GM12878 (cell line): ENCODE measurements around the gene PRKCE. TPM values are rescaled to one million over a fixed set of nuclear protein-coding genes. Genes with fewer than 3 reads are reported as not detected.

ENCODE experiments used
- ATAC-seq: fragments of 200-7000 bp; cut with Tn5 transposase; 3 replicates; pipeline ENCODE4 v1.9.1; 2020; ENCODE audit warnings: mild to moderate bottlenecking, moderate library complexity
- BruUV-seq: library from RNA; stranded (reverse); fragments of 400-500 nt; replicated peaks from 2 replicates; lab custom pipeline; 2021; lab: Mats Ljungman, UMichigan
- CTCF ChIA-PET: fragments of 300-600 bp; sonication (Branson Sonifier 250); formaldehyde crosslinking; extraction: SDS; loops from one replicate; lab custom pipeline; 2021; ENCODE audit warnings: inconsistent platforms; lab: Yijun Ruan, JAX
- POLR2A ChIA-PET: fragments of 350-600 bp; formaldehyde crosslinking; extraction: SDS; loops from one replicate; lab custom pipeline; 2021; ENCODE audit warnings: inconsistent platforms; lab: Charles Lee
- RAD21 ChIA-PET: fragments of 300-600 bp; sonication (Branson Sonifier 250); formaldehyde crosslinking; loops from one replicate; lab custom pipeline; 2023; ENCODE audit warnings: antibody characterized with exemption; ENCODE audit not compliant: unreplicated experiment; lab: Charles Lee
- SMC1A ChIA-PET: fragments of 300-600 bp; sonication (Branson Sonifier 250); formaldehyde crosslinking; loops from one replicate; lab custom pipeline; 2023; ENCODE audit not compliant: unreplicated experiment, uncharacterized antibody; lab: Charles Lee
- DNase-seq: peaks from one replicate; pipeline ENCODE4 v3.0.0-alpha.2; 2011; ENCODE audit warnings: low read depth, low spot score
- FAIRE-seq: peaks from 3 replicates; lab custom pipeline; 2011; peaks lifted over from hg19 to GRCh38; lab: Jason Lieb, UNC
- H2AFZ ChIP-seq: 2 replicates; pipeline ENCODE4 v1.6.0; 2011; ENCODE audit warnings: low read depth, low read length, control low read depth; ENCODE audit not compliant: control insufficient read depth
- H3K27ac ChIP-seq: 2 replicates; pipeline ENCODE4 v1.5.1; 2011; ENCODE audit warnings: control low read depth; ENCODE audit not compliant: control insufficient read depth, insufficient read depth
- H3K27me3 ChIP-seq, 2 experiments: replicated peaks in 1 of 2; 2 replicates each; pipeline versions ENCODE4 v1.6.0 to v1.6.1; 2011; ENCODE audit warnings: low read length in 1 of 2; ENCODE audit not compliant: control insufficient read depth in 2 of 2, insufficient read depth in 2 of 2
- H3K36me3 ChIP-seq, 2 experiments: 2 replicates each; pipeline ENCODE4 v1.5.1; 2011; ENCODE audit warnings: low read length in 1 of 2; ENCODE audit not compliant: control insufficient read depth in 2 of 2, insufficient read depth in 2 of 2
- H3K4me1 ChIP-seq: 2 replicates; pipeline ENCODE4 v1.6.1; 2011; ENCODE audit warnings: mild to moderate bottlenecking, low read length, moderate library complexity, mixed read lengths; ENCODE audit not compliant: control insufficient read depth, insufficient read depth
- H3K4me2 ChIP-seq: 2 replicates; pipeline ENCODE4 v1.6.0; 2011; ENCODE audit warnings: control low read depth; ENCODE audit not compliant: control insufficient read depth, insufficient read depth
- H3K4me3 ChIP-seq: fragments of 200-600 bp; sonication (generic); 2 replicates; pipeline ENCODE4 v1.5.1; 2016
- H3K79me2 ChIP-seq: 2 replicates; pipeline ENCODE4 v1.6.0; 2011; ENCODE audit warnings: low read length; ENCODE audit not compliant: control insufficient read depth, insufficient read depth
- H3K9ac ChIP-seq: 2 replicates; pipeline ENCODE4 v1.8.0; 2011; ENCODE audit warnings: low read length, control low read depth, mixed read lengths; ENCODE audit not compliant: control insufficient read depth, insufficient read depth
- H3K9me3 ChIP-seq: replicated peaks from 3 replicates; pipeline ENCODE4 v1.5.1; 2011; ENCODE audit warnings: mild to moderate bottlenecking, low read length; ENCODE audit not compliant: control insufficient read depth, insufficient read depth
- H4K20me1 ChIP-seq: 2 replicates; pipeline ENCODE4 v1.6.0; 2011; ENCODE audit not compliant: control insufficient read depth, insufficient read depth
- ATF3 ChIP-seq: IDR thresholded peaks from 2 replicates; pipeline ENCODE4 v1.6.1; 2011; ENCODE audit warnings: low read depth, mild to moderate bottlenecking, low read length, moderate library complexity, borderline replicate concordance; ENCODE audit errors: extremely low read depth
- BCL3 ChIP-seq: IDR thresholded peaks from 2 replicates; pipeline ENCODE4 v1.6.1; 2011; ENCODE audit warnings: borderline replicate concordance, low read depth, mild to moderate bottlenecking, moderate library complexity, low read length; ENCODE audit not compliant: insufficient read depth, poor library complexity, severe bottlenecking
- BRCA1 ChIP-seq: IDR thresholded peaks from 2 replicates; pipeline ENCODE4 v1.6.1; 2011; ENCODE audit warnings: low read depth, low read length, improper control_type of control experiment
- CHD1 ChIP-seq: IDR thresholded peaks from 2 replicates; pipeline ENCODE4 v1.6.1; 2012; ENCODE audit warnings: low read depth, low read length, improper control_type of control experiment
- DPF2 ChIP-seq: fragments of 450-650 bp; IDR thresholded peaks from 2 replicates; pipeline ENCODE4 v1.6.1; 2017; ENCODE audit warnings: mild to moderate bottlenecking
- EZH2 ChIP-seq: IDR thresholded peaks from 2 replicates; pipeline ENCODE4 v1.6.1; 2012; ENCODE audit warnings: low read depth, mild to moderate bottlenecking, control low read depth, inconsistent platforms, low read length, borderline replicate concordance; ENCODE audit not compliant: control insufficient read depth
- FOXM1 ChIP-seq: IDR thresholded peaks from 2 replicates; pipeline ENCODE4 v1.6.1; 2012; ENCODE audit warnings: low read depth, mild to moderate bottlenecking, inconsistent platforms, low read length, moderate library complexity
- HDAC2 ChIP-seq: fragments of 200-600 bp; sonication (generic); IDR thresholded peaks from 2 replicates; pipeline ENCODE4 v1.6.1; 2017
- HDGF ChIP-seq: fragments of 450-650 bp; IDR thresholded peaks from 2 replicates; pipeline ENCODE4 v1.6.1; 2016; ENCODE audit warnings: antibody characterized with exemption
- IKZF1 ChIP-seq: fragments of 450-650 bp; conservative IDR thresholded peaks from 2 replicates; pipeline ENCODE4 v1.6.1; 2017; ENCODE audit warnings: antibody characterized with exemption, mild to moderate bottlenecking
- KDM1A ChIP-seq: fragments of 200-600 bp; sonication (generic); IDR thresholded peaks from 2 replicates; pipeline ENCODE4 v1.6.1; 2016; ENCODE audit warnings: borderline replicate concordance
- NR2C1 ChIP-seq: fragments of 450-650 bp; IDR thresholded peaks from 2 replicates; pipeline ENCODE4 v1.6.1; 2017; ENCODE audit warnings: antibody characterized with exemption, mild to moderate bottlenecking, moderate library complexity
- NRF1 ChIP-seq: conservative IDR thresholded peaks from 2 replicates; pipeline ENCODE4 v1.6.1; 2011; ENCODE audit warnings: mild to moderate bottlenecking, low read depth, low read length, improper control_type of control experiment
- PAX5 ChIP-seq: IDR thresholded peaks from 2 replicates; pipeline ENCODE4 v1.6.1; 2011; ENCODE audit warnings: low read depth, low read length, borderline replicate concordance
- RAD21 ChIP-seq: IDR thresholded peaks from 2 replicates; pipeline ENCODE4 v1.6.1; 2011; ENCODE audit warnings: mild to moderate bottlenecking, low read depth, low read length, moderate library complexity; ENCODE audit not compliant: insufficient read depth
- RELB ChIP-seq: fragments of 450-650 bp; IDR thresholded peaks from 2 replicates; pipeline ENCODE4 v1.6.1; 2017; ENCODE audit warnings: low read depth, mild to moderate bottlenecking, moderate library complexity
- SMAD1 ChIP-seq: fragments of 450-650 bp; IDR thresholded peaks from 2 replicates; pipeline ENCODE4 v1.6.1; 2018; ENCODE audit warnings: mild to moderate bottlenecking, low read depth; ENCODE audit not compliant: partially characterized antibody
- SRF ChIP-seq, 2 experiments: IDR thresholded peaks; 2 replicates each; pipeline ENCODE4 v1.6.1; 2011; ENCODE audit warnings: low read depth in 2 of 2, low read length in 2 of 2, mild to moderate bottlenecking in 1 of 2, moderate library complexity in 1 of 2
- ZNF384 ChIP-seq: IDR thresholded peaks from 2 replicates; pipeline ENCODE4 v1.6.1; 2012; ENCODE audit warnings: low read depth, mild to moderate bottlenecking, low read length, improper control_type of control experiment, borderline replicate concordance
- whole genome bisulfite sequencing: methylation state at CpG from one replicate; pipeline ENCODE4 v1.1.6; 2016; ENCODE audit warnings: low lambda C conversion rate; ENCODE audit not compliant: insufficient replicate concordance, insufficient coverage; ENCODE audit errors: missing lambda C conversion rate; 5-methylcytosine and 5-hydroxymethylcytosine counted together
- in situ Hi-C: fragments of 300-500 bp; cut with MboI; formaldehyde crosslinking; loops from 9 replicates; pipeline ENCODE4 v1.14.3; 2018; ENCODE audit warnings: mixed read lengths
- intact Hi-C: fragments of 100-400 bp; cut with micrococcal nuclease; formaldehyde crosslinking; loops from one replicate; pipeline ENCODE4 v1.14.2; 2022; ENCODE audit not compliant: unreplicated experiment
- polyA plus RNA-seq, 11 experiments: library from polyadenylated mRNA; depleted of rRNA in 4 of 11; unstranded in 6 of 11; stranded (reverse) in 5 of 11; fragments of >200 nt; fragmentation: Nextera tagmentation in 4 of 11; fragmentation: Illumina TruSeq in 1 of 11; extraction: Ambion mirVana in 4 of 11; extraction: Trizol in 1 of 11; gene quantifications; 1 replicate in 1 of 11; 2 replicates in 10 of 11; pipeline versions ENCODE4 v1.2.1 to v1.2.3, GENCODE V29; 2011 to 2016; ENCODE audit warnings: inconsistent platforms in 2 of 11, missing spikeins in 2 of 11, low read depth in 1 of 11
- total RNA-seq, 4 experiments: library from RNA; depleted of rRNA in 3 of 4; stranded (reverse); fragments of >200 nt in 3 of 4; fragmentation: Illumina TruSeq in 1 of 4; extraction: Trizol in 1 of 4; gene quantifications; 2 replicates each; pipeline versions ENCODE4 v1.2.1 to v1.2.3, GENCODE V29; 2013 to 2021

Gene PRKCE
- total and polyA plus RNA-seq, 10 of the 15 experiments (the other 5 are each of a cell fraction or from before 2014, with no cell fraction given): 2.6 to 28.2 (median 11.3) TPM

DNA sequence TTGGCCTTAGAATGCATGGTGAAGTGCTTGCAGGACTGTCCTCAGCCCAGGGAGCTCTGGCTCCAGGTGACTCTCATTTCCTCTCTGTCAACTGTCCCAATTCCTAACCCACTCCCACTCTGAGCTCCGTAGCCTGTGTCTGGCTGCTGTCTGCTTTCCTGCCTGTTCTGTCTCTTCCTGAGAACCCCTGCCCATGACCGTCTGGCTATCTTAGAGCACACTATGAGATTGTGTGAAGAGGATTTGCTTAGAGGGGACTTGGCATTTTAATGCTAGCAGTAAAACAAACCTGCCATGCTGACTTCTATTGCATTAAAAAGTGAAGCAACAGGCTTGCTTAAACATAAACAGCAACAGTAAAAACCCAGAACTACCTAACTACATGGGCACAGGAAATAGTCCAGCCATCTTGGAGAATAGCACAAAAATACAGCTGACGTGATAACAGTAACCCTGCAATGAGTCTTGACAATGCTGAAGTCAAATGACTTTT lies 234.7 kb downstream of the PRKCE start:
- ChIA-PET CTCF (interaction anchor here (0.9 to 1.6 kb wide), 4 partner anchors 16 to 105 kb away, joined by 3 to 6 read pairs (median 4); no protein-coding TSS in a partner anchor), RAD21 (interaction anchor here (4.5 to 6.3 kb wide), 4 partner anchors 19 to 49 kb away, joined by 22 to 100 read pairs (median 60); no protein-coding TSS in a partner anchor), SMC1A (interaction anchor here (0.9 to 11.4 kb wide), 8 partner anchors 11 to 47 kb away, joined by 3 to 224 read pairs (median 26); no protein-coding TSS in a partner anchor), POLR2A (interaction anchor here (1.0 to 3.2 kb wide), 3 partner anchors 11 to 45 kb away, joined by 4 to 18 read pairs (median 8); no protein-coding TSS in a partner anchor)
- no TSS peak for BruUV-seq
- TF ChIP-seq BRCA1 (no peak), IKZF1 (no peak), CHD1 (no peak), SMAD1 (no peak), SRF (IDR thresholded peaks at IDR 0.05; ENCODE audit: low read depth in 2 of 2, low read length in 2 of 2) (no peak), ATF3 (no peak), RAD21 (no peak), NRF1 (no peak), FOXM1 (no peak), PAX5 (no peak), ZNF384 (no peak), DPF2 (no peak), HDAC2 (no peak), EZH2 (no peak), HDGF (no peak), RELB (no peak), BCL3 (no peak), NR2C1 (no peak), KDM1A (no peak)
- peaks cover 50% of the 10 kb centered on the region for H3K4me1 ChIP-seq
- no peak overlapping the region for H2AFZ ChIP-seq
- in situ Hi-C loops (no loop called here), intact Hi-C loops (no loop called here)
- WGBS: 89% methylated on average over 3 of the region's 3 CpGs
- no peaks in the 10 kb centered on the region; the same call in 2 of the 3 replicates for H3K9me3 ChIP-seq
- H4K20me1 ChIP-seq: no peaks in the 10 kb centered on the region
- H3K27ac ChIP-seq: no peak overlapping the region
- no peak overlapping the region for H3K4me3 ChIP-seq
- peaks cover 1% of the 10 kb centered on the region; the same call in 1 of the 2 replicates for H3K79me2 ChIP-seq
- no peak for DNase-seq
- H3K9ac ChIP-seq: 0 out of 2 replicates have a peak overlapping the region, but pooled peaks have one; percentile 2
- FAIRE-seq: no peak
- no peaks in the 10 kb centered on the region for H3K27me3 ChIP-seq
- no peak overlapping the region for H3K4me2 ChIP-seq
- ATAC-seq: no peak
- H3K36me3 ChIP-seq: no peaks in the 10 kb centered on the region
